GM21360 (cell line): ENCODE data around the gene TMEM38B.
A peak's percentile ranks its signal among the peaks of the same experiment; 100 is the strongest.
"Not testable (repeated sequence)": the region's sequence is repeated elsewhere in the genome, so short reads cannot be mapped to it uniquely, and the experiment has no call there.

ENCODE experiments used
- ATAC-seq: cut with Tn5 transposase; IDR thresholded peaks from one replicate; pipeline ENCODE4 v1.9.1; 2021; ENCODE audit warnings: mild to moderate bottlenecking, moderate library complexity; ENCODE audit not compliant: unreplicated experiment

TMEM38B gene

DNA sequence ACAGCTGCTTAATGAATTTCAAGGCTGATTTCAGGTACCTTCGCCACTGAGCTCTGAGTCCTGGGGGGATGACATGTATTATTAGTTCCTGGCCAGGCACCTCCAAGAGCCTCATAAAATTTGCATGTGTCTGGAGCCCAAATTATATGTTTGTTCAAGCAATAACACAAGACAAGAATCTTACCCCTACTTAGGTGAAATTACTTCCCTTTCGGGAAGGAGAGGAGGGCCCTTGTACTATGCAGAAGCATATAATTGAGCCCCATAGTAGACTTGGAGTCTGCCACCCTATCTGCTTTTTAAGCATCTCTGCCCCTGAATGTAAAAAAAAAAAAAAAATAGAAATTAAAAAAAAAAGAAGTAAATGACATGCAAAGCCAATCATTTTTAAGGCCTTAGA lies 13.0 kb upstream of the TMEM38B start:
- ATAC-seq, result no peak

DNA sequence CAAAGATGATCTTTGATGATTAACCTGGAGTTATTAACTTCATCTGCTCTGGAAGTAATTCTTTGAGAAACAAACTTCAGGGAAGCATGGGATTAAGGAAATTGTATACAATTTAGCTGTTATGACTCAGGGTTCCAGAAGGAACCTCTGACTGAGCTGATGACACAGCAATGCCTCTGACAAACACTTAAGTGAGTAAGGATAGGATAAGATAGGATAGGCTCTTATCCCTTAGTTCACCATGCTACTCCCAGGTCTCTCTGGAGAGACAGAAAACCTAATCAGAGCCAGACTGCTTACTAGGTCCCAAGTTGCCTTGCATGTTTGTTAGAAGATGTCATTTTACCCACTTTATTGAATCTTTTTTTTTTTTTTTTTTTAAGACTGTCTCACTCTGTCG lies 12.6 kb upstream of the TMEM38B start:
- ATAC-seq, result no peak

DNA sequence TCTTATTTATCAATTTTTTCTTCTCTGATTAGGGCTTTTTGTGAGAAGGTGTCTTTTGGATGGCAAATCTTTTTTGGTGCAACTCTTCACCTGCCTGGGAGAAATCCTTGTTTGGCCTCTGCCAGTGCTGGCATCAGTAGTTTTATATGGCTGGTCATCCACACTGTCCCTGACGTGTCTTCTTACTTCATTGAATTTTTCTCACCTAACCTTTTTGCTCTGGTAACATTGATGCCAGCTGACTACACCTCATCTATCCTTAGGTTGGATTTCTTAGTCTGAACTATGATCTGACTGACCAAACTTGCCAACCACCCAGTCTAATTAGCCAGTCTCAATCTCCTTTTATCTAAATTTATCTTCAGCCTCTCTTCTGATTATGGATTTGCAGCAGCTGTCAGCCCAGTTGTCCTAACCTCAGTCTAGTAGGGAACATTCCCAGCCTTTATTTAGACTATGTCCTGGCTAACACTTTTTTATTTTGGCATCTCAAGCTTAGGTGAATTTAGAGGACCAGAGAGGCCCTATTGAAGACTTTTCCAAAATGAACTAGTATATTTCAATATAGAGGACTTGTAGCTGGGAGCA lies 10.6 kb upstream of the TMEM38B start:
- no peak for ATAC-seq

DNA sequence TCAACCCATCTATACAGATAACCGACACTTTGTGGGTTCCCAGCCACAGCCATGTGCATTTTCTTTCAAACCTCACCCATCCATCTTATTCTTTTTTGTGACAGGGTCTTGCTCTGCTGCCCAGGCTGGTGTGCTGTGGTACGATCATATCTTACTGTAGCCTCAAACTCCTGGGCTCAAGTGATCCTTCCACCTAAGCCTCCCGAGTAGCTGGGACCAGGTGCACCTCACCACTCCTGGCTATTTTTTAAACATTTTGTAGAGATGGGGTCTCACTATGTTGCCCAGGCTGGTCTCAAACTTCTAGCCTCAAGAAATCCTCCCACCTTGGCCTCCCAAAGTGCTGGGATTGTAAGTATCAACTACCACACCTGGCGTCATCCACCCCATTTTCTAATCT lies 7.4 kb upstream of the TMEM38B start:
- ATAC-seq, result no peak

DNA sequence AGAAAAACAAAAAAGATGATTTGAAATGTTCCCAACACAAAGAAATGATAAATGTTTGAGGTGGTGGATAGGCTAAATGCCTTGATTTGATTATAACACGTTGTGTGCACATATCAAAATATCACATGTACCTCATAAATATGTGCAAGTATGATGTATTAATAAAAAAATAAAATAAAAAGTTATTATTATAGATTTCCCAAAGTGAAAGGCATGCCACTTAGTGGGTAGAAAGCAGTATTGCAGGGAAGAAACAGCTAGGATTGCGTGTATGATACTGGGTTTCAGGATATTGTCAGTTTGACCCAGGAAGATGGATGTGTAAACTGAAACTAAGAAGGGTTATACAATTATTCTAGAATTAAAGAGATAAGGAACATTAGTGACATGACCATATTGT lies 3.6 kb upstream of the TMEM38B start:
- no peak for ATAC-seq

DNA sequence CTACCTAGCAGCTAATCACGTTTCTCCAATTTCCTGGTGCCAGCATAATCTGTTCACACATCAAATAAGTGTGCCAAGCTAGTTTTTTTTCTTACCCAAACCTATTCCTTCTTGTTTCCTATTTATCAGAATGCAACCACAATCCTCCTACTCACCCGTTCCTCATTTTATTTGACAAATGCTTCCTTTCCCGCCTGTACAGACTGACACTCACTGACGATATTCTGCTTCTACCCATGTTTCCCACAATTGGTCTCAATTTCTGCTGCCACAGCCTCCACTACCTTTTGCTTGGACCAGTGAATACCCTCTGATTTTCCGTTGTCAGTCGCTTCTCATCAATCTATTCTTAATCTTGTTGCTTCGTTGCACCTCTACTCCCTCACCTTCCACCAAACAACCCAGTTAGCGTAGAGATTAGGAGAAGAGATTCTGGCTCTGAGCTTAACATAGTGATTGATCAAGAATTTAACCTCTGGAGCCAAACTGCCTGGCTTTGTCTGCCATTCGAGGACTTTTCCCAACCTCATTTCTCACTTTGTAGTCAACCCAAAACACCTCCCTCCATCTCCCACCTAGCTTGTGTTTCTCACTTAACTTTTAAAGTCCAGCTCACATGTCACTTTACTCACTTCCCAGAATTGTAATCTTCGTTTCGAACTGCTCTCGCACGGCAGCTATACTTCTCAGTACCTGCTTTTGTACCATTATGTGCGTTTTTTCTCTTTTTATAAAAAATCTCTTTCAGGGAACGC lies 729 bp upstream of the TMEM38B start:
- peak; percentile 26 for ATAC-seq

DNA sequence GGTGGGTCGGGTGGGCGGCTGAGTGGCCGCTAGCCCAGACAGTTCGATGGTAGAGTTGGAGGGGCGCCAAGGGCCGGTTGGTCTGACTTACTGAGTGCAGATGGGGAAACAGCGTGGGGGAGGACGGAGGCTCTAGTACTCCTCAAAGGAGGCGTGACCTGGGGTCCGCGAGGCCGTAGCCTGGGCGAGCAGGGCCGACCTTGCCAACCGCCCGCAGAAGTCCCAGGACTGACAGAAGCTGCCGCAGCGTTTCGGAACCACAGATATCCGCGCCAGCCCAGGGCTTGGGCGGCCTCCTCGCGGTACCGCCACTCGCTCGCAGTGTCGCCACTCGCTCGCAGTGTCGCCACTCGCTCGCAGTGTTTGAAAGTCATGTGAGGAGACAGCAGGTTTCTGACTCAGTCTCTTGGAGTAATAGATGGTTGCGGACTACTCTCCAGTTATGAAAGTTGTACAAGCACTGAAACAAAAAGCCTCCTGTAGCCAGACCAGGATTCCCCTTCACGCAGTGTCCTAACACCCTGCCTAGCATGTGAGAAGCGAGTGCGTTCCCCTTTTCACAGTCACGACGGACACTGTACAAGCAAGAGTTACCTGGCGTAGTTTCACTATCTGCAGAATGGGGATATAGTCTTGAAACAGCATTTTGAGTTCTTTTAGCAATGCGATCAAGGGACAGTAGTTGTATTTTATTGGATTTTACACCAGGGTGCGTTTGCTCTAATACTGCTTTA lies 674 bp downstream of the TMEM38B start:
- peak; percentile 48 for ATAC-seq

DNA sequence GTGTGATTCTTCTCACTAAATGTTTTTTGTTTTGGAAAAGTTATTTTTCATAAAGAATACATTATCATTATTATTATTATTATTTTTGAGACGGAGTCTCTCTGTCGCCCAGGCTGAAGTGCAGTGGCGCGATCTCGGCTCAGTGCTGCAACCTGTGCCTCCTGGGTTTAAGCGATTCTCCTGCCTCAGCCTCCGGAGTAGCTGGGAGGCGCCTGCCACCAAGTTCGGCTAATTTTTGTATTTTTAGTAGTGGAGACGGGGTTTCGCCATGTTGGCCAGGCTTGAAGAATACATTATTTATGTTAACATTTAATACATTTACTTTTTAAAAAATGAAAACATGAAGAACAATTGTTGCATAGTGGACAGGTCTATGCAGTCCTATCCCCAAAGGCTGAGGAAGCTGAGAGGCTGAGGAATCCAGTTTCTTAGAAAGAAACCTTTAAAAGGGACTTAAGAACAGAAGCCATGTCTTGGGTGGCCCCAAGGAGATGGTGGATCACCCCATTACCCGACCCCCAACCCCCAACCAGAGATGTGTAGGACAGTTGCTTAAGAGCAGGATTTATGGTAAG lies 2.0 kb downstream of the TMEM38B start:
- no peak for ATAC-seq

DNA sequence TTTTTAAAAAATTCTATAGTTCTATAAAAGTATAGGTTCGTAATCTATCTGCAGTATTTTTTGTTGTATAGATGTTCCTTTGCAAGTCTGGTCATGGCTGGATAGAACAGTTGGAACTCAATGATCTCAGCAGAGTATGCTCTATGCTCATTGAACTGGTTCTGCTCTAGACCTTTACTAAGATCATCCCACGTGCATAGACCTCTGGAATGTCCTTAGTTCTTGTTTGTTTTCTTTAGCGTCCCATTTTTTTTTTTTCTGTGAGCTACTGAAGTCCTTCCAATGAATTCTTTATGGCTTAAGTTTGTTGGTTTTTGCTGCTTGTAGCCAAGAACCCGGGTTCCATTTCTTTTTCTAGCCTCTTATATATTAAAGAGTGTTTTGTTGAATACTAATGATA lies 3.5 kb downstream of the TMEM38B start:
- ATAC-seq, result no peak

DNA sequence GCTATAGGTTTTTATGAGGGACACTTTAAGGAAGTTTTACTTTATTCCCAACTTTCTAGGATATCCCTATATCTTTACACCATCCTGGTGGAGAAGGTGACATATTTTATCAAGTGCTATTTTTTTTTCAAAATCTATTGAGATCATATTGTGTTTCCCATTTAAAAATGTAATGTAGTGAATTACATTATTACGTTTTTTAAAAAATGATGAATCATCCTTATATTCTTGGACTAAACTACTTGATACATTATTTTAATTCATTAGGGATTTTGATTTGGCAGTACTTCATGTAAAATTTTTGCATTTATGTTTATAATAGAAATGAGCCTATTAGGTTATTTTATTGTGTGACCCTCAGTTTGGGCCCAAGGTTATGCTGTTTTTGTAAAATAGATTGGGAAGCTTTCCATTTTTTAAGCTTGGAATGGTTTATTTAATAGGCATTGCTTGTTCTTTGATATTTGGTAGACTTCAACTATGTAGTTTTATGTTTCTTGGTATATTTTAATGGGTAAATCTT lies 4.1 kb downstream of the TMEM38B start:
- no peak for ATAC-seq

DNA sequence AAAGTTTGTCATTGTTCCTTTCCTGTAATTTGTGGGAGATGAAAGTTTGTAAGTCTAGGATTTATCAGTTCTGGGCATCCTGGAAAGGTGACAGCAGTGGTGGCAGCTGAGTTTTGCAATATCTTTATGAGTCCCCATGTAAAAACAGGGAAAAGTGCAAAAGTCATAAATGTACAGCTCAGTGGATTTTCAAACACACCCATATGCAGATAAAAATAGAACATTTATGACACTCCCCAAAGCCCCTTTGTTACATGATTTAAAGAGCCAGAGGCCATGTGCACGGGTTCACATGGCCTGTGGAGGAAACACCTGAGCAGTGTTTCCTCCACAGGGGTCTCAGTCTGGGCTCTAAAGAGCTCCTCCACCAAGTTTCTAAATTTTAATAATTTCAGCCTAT lies 6.3 kb downstream of the TMEM38B start:
- ATAC-seq, result no peak

DNA sequence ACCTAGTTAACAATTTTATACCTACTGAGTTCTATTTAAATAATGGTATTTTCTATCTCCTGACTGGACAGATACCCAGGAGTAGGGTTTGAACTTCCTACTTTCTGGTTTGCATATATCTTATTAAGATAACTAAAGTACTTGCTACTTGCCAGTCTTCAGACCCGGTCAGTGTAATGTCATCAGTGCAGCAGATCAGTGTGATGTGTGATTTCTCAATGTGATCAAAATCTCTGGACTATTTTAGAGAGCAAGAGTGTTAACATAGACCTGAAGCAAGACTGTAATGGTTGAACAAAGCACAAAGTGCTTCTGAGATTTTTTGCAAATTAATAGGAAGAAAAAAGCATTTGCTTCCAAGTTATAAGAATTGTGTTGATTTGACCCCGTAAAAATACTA lies 6.8 kb downstream of the TMEM38B start:
- ATAC-seq, result no peak

DNA sequence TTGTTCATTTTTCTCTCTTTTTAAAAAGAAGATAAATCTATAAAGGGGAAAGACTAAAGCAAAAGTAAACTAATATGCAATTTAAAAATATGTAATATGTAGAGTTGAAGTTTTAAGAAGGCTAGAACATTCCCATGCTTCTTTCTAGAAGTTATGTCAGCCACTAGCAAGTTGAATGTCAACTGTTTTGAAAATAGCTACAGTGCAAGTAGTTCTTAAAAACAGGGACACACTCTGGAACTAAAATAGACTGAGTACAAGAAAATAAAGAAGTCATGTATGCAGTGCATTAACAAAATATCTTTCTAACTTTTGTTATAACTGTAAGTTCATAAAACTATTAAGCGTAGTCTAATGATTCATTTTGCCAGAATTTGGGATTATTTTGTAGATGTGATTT lies 7.9 kb downstream of the TMEM38B start:
- no peak for ATAC-seq

DNA sequence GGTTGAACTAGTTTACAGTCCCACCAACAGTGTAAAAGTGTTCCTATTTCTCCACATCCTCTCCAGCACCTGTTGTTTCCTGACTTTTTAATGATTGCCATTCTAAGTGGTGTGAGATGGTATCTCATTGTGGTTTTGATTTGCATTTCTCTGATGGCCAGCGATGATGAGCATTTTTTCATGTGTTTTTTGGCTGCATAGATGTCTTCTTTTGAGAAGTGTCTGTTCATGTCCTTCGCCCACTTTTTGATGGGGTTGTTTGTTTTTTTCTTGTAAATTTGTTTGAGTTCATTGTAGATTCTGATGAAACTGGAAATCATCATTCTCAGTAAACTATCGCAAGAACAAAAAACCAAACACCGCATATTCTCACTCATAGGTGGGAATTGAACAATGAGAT lies 9.3 kb downstream of the TMEM38B start:
- not testable (repeated sequence) for ATAC-seq

DNA sequence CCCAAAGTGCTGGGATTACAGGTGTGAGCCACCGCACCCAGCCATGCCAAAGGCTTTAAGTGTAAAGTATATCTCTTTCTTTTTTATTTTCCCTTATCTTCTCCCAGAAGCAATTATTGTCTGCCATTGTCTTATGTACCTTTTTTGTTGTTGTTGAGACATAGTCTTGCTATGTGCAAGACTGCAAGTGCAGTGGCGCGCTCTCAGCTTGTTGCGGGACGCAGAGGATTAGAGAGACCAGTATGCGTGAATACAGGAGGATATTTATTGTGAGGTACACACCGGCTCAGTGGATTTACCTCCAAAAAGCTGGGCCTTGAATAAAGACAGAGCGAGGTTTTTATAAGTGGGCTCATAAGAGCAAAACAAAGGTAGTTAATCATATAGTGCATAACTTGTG lies 11.8 kb downstream of the TMEM38B start:
- no peak for ATAC-seq

DNA sequence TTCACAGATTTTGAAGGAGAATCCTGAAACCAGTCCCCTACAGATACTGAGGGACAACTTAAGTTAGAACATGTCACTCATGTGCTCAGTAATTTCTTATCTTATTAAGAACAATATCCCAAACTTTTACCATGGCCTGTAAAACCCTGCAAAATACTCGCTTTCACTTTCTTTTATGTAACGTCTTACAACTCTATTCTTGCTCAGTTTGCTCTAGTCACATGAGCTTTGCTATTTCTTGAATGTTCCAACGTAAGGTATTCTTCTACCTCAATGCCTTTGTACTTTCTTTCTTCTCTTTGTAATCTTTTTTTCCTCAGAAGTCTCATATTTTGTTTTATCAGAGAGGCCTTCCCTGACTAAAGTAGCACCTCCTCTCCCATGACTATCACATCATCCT lies 14.1 kb downstream of the TMEM38B start:
- peak; percentile 65 for ATAC-seq

DNA sequence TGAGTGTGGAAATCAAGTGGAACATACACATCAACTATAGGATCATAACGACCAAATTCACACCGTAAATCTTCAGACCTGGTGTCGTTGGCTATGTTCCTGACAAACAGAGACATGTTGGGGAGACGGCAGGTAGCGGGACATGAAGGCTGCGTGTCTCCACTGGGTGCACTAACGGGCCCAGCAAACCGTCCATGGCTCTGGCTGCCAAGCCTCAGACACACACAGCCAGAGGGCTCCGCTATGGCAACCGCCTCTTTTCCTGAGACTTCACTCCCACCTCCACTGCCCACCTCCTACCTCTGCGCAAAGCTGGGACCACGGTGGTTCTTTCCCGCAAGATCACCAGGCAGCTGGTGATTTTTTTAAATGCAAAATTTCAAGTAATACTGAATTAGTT lies 16.3 kb downstream of the TMEM38B start:
- ATAC-seq, result no peak

DNA sequence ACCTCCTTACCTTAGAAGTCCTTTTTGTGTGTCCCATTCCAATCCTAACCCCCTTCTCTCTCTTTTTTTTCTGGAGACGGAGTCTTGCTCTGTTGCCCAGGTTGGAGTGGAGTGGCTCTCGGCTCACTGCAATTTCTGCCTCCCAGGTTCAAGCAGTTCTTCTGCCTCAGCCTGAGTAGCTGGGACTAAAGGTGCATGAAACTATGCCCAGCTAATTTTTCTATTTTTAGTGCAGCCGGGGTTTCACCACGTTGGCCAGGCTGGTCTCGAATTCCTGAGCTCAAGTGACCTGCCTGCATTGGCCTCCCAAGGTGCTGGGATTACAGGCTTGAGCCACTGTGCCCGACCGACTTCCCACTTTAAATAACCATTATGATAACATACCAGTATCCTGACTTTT lies 17.5 kb downstream of the TMEM38B start:
- no peak for ATAC-seq

DNA sequence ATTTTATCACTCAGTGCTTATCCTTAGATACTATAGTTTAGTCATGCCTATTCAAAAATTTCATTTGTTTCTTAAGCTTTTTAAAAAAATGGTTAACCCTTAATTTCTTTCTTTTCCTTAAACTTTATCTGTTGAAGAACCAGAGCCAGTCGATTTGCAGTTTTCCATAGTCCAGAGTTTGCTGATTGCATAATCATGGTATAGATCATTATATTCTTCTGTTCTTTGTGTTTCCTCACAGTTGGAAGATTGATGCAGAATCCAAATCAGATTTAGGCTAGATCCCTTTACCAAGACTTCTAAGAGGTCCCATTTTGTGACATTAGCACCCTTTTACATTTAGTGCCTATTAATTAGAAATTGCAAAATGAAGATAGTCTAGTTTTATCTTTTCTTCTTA lies 18.0 kb downstream of the TMEM38B start:
- ATAC-seq, result no peak

DNA sequence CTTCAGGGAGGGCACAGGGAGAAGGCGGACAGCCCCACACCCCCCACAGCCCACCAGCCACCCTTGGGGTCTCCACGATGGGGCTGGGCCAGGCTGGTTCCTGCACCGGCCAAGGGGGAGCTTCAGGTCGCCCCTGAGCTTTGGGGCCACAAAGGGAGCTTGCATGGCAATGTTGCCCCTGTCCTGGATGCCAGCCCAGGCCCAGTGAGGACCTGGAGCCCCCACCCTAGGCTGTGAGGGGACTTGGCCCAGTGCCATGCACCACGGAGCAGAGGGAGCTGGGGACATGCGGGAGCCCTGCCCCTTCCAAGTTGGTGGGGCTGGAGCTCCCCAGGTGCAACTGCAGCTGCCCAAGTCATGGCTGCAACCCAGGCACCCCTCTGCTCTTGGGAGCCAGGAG lies 18.4 kb downstream of the TMEM38B start:
- ATAC-seq, result no peak

DNA sequence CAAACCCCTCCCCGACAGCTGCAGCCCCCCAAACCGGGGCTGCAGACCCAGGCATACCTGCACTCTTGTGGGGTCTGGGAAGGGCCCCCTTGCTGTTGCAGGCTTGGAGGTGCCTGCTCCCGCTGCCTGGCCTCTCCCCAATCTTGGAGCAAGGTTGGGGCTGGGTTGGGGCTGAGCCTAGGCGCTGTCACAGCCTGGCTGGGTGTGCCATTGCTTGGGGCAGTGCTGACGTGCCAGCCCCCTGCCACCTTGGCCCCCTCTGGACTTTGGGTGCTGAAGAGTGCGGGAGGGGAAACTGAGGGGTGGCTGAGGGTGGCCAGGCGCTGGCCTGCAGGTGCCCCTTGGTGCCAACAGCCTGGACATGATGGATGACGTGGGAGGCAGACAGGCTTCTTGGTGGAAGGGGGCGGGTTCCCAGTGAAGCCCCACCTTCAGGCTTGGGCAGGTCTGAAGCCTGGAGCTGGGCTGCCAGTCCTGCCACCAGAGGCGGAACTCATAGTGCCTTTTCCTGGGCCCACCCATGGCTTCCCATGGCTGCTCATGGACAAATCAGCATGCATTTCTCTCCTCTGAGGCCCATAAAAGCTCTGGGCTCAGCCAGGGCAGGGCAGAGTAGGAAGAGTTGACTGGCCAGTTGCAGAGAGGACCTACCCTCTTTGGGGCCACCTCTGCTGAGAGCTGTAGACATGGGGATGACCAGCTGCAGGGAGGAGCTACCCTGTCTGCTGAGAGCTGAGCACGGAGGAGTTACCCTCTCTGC lies 19.1 kb downstream of the TMEM38B start:
- ATAC-seq, result no peak
